ENCODE results near the gene ANO2.
"Not testable (repeated sequence)": the region's sequence is repeated elsewhere in the genome, so short reads cannot be mapped to it uniquely, and the experiment has no call there.

Gene ANO2

DNA sequence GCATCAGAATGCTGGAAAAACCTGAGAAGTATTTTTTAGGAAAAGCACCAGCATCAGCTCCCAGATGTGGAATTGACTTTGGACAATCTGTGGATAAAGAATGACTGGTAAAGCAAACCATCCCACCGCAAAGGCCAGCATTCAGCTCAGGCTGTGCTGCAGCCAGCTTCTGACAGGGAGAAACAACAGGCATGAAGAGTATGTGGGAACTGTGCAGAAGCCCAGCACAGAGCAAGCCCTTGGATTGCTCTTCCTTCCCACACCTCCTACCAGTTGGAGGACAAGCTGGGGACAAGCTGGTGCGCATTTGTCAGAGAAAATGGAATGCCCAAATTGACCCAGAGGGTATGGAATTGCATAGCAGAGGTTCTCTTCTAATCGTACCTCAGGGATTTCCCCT, 228.1 kb downstream of the ANO2 start:
- DNase-seq = no peak

DNA sequence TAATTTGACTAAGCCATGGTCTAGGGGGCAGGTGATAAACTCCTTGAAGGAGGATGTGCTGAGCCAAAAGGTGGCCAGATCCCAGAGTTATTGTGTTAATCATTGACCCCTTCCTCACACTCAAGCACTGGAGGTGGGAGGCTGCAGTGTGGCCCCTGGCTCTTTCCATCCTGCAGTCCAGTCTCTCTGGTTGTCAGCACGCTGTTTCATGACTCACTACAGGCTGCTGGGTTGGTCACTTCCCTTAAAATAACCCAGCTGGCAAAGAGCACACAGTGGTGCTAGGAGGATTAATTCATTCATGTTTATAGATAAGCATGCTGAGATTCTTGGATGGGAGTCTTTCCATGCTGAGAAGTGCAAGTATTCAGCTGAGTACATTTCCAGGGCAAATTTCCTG, 228.9 kb downstream of the ANO2 start:
- DNase-seq = no peak

DNA sequence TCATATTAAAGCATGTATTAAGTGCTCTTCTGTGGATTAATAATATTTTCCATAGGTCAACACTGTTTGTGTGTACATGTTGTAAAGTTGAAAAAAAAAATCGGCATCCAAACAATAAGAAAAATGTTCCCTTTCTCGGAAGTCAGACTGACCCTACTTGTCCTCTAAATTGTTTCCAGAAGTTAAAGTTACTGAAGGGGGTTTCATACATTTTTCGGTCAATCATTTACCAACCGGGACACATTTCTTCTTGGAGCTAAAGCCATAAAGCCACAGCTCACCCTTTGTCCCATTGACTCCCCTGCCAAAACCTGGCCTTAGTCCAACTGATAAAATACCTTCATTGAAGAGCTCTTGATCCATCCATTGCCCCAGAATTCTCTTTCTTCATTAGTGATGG, 230.0 kb downstream of the ANO2 start:
- DNase-seq = no peak

DNA sequence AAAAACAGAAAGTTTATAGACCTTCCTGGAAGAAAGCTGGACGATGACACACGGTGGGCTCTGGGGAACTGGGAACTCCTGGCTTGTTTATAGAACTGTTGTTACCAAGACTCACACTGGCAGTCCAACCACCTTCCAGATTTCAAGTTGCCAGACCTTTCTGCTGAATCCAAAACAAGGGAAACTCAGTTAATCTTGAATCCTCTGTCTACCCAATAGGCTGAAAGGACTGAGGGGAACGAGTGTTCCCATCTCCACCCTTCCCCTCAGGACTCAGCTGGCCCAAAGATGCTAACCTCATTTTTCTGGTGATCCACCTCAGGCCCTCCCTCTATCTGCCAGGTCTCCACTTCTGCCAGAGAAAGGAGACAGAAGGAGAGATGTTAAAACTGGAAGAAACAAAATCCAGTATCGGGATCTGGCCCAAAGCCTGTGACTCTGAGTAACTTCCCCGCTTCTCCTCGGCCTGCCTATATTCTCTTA, 231.4 kb downstream of the ANO2 start:
- no peak for DNase-seq

DNA sequence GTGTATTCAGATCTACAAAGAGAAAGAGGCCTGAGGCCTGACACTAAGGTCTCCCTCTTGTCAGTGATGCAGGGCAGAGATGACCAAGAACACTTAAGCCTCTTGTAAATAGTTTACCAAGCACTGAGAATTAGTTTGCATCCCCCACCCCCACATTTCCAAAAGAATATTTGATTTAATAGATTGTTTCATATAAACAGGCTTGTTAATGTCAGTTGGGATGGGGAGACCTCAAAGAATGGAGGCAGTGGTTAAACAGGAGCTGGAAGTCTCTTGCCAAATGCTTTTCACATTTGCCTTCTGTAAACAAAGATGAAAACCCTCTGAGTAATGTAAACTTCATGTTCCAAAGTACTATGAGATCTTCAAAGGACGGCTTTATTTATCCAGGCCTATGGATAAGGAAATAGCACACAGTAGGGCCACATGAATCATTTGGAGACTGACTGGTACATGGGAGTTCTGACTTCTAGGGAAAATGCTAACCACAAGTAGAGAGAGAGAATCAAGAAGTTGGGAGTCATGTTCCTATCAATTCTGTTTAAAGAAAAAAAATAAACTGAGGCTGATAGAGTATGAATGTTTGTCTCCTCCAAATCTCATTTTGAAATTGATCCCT, 234.7 kb downstream of the ANO2 start:
- DNase-seq = no peak

DNA sequence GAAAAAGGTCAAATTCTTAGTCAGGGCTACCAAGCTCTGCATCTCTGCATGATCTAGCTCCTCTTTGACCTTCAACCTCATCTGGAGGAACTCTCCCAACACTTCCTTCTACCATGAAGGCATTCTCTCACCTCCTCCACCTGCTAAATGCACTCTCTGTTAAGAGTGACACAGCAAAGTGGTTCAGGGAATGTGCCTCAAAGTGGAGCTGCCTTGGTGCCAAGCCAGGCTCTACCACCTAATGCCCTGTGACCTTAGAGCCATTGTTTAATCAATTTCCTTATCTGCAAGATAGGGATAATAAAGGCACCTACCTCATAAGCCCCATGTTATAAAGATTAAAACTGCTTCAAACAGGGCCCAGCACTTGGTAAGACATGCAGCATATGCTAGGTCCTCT, 236.7 kb downstream of the ANO2 start:
- no peak for DNase-seq

DNA sequence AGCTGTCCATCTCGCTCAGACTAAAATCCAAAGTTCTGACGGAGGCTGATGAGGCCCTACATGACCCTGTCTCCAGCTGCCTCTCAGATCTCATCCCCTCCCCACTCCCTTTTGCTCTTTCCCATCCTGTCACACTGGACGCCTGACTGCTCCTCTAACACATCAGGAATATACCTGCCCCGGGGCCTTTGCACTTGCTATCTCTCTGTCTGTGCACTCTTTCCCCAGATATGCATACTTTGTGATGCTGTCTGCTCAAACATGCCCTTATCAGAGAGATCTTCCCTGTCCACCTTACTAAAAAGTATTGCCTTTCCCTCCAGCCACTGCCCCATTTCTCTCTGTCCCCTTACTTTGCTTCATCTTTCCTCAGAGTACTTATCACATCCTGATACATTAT, 238.8 kb downstream of the ANO2 start:
- no peak for DNase-seq

DNA sequence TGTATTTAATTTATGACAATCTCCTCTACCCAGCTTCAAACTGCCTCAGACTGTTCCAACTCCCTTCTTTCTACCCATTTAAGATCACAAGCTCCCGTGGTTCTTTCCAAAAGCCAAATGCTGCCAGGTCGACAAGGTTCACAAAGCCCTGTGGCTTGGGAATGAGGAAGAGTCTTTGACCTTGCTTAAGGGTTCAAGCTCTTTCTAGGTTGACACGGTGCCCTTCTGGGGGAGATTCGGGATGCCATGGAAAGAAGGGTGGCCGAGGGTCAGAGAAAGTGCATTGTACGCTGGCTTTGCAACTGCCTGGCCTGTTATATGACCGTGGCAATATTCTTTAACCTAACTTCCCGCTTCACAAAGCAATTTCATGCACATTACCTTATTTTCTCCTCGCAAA, 239.3 kb downstream of the ANO2 start:
- DNase-seq = no peak

DNA sequence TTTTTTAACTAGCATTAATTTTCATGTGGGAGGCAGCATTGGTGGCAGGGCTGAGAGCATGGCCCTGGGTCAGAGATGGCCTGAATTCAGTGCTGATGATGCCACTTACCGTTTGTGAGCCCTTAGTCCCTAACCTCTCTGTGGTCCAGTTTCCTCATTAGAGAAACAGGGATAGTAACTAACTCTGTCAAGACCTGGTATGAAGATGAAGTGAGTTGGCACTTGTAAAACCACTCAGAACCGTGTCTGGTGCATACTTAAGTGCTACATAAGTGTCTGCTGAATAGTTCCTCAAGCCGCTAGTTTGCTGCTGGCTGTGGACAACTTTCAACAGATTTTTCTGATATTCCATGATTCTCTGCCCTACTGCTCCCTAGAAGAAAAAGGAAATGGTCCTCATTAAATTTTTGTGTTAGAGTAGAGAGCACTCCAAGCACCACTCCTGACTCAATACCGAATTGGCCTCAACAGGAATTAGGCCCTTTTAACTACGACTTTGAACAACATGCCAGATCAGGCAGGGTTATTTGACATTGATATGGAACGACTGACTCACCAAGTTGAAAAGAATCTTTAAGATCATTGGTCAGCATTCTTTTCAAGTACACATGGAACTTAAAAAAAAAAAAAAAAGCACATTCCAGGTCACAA, 250.2 kb downstream of the ANO2 start:
- DNase-seq = no peak

DNA sequence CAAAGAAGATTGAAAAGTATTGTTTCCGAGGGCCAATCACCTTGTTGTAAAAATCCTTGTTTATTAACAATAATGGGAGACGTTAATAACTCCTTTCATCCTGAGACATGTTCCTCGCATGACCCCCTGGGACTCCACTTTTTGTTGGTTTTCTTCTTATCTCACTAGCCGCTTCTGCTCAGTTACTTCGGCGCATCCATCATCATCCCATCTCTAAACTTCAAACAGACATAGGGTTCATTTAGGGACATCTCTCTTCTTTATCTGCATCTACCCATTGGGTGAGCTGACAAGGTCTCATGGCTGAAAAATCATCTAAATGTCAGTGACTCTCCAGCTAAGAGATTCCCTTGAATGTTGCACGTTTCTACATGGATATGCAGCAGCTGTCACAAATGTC, 252.2 kb downstream of the ANO2 start:
- no peak for DNase-seq

DNA sequence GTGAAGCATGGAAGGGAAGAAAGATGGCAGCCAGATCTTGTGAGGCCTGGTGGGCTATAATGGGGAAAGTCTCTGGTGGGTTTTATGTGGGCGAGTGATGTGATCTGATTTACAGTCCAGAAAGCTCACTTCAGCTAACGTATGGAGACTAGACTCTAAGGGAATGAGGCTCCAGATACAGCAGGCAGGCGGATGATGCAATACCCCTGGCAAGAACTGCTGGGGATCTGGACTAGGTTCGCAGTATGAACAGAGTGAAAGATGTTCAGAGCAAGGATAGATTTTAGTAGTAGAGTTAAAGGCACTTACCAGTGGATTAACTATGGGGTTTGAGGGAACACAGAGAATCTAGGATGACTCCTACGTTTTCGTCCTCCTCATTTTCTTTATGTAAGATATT, 253.1 kb downstream of the ANO2 start:
- DNase-seq = no peak

DNA sequence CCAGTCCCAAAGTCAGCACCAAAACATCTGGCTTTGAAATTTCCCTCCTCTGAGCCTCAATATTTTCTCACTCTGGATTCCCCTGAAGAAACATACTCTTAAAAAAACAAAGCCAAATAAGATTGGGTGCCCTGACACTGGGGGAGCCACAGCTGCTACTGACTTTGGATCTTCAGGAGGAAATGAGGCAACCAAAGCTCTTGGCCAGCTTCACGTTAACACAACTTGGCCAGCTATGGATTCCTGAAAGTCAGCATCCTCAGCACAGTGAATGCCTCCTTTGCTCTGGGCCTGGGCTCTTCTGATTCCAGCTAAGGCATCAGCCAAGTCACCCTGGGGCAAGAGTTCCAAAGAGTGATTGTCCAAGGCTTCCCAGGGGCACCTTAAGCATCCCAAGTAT, 254.8 kb downstream of the ANO2 start:
- DNase-seq = no peak

DNA sequence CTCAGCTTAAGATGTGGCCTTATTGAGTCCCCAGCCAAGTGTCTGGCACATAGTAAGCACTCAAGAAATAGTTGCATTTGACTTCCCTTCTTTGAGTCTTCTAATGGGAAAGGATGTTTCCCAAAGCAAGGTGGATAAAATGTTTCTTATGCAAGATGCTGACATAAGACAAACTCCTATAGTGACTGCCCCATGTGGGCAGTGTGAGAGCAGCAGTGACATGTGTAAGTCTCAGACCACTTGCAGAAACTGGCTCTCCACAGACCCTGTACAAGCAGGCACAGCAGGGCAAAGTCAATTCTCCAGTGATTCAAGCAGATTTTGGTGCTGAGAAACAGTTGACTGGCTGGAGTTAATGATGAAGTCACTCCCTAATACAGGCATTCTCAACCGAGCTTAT, 255.3 kb downstream of the ANO2 start:
- DNase-seq = no peak

DNA sequence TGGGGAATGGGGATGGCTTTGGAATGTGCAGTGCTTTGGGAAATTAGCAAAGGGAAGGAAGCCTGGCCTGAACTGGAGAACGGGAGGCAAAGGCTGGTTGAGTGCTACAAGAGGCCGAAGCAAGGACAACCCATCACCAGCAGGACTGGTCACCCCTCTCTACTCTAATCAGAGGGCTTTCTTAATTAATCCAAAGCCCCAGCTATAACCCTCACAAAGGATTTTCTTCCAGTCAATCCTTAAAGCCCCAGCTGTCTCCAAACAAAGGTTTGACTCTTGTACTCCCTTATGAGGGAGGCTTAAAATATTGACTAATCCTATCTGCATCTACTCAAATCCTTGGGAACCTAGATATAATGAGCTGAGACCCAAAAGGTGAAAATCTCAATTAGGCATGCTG, 256.8 kb downstream of the ANO2 start:
- DNase-seq = no peak

DNA sequence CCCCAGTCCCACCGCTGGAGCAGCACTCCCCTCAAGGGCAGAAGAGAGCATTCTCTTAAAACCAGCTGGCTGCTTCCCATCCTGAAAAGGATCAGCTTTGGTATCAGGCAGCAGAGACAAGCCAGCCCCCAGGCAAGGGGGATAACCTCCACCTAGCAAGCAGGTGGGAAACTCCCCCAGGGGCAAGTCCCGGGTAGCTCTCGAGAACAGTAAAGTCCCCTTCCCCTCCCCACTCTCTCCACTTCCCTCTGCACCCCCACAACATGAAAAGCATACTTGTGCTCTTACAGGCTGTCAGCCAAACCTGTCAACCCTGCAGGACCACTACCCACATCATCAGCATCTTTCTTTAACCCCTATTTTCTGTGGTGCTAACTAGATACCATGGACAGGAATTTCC, 259.1 kb downstream of the ANO2 start:
- DNase-seq = no peak

DNA sequence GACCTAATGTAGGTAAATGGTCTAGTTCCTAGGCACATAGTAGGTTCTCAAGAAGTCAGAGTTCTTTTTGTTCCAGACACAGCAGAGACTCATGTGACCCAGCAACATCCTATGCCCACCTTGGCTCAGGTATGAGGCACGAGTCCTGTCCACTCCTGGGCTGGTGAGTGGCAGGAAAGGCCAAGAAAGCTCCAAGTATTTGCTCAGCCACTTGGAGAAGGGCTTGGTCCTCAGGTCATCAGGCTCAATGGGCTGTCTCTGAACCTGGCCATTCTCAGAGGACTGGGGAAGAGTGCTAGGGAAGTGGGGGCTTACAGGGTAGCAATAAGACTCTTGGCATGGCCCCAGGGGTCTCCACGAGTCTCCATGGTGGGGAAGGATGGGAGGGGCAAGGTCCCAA, 260.1 kb downstream of the ANO2 start:
- DNase-seq = no peak

DNA sequence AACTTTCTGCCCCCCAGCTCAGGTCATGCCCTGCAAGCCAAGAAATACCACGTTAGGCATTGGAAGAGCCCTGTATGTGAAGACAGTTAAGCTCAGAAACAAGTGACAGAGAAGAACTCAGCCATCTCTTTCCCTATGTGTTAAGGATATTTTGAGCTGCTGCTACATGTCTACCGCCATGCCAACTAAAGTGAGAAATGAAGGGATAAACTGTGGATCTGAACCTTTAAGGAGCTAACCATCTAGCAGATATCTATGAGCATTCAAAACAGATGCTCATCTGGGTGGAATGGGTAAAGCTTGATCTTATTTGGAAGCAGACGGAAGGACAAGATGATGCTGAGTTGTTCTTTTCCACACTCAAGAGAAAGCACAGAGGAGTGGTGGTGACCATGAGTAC, 262.5 kb downstream of the ANO2 start:
- DNase-seq = no peak

DNA sequence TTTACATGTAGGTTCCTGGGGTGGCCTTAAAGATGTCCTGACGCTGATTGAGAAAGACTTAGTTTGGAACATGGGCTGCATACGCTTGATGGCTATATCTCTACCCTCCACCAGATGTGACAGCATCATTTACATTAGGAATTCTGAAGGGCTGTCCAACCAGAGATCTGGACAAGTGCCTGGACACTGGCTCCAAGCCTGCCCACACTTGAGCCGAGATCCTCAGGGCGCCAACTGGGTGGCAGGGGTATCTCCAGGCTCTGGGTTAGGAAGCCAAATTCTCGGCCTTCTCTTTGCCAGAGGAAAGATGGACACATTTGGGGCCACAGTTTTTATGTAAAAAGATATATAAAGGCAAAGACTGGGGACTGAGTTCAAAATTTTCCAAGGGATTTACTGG, 266.9 kb downstream of the ANO2 start:
- no peak for DNase-seq

DNA sequence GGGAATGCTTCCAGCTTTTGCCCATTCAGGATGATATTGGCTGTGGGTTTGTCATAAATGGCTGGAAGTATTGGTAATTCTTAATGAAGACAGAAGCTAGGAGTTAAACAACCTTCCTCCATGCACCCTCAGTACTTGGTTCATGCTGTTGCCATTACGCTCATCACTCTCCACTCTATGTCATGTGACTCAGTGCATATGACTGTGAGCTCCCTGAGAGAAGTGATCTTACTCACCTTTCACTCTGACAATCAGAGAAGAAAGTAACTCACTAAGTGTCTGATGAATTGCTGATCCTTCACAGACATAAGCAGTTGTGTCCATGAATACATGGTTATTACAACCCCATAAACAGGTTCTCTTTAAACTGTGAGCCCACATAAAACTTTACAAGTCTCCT, 275.4 kb downstream of the ANO2 start:
- not testable (repeated sequence) for DNase-seq

DNA sequence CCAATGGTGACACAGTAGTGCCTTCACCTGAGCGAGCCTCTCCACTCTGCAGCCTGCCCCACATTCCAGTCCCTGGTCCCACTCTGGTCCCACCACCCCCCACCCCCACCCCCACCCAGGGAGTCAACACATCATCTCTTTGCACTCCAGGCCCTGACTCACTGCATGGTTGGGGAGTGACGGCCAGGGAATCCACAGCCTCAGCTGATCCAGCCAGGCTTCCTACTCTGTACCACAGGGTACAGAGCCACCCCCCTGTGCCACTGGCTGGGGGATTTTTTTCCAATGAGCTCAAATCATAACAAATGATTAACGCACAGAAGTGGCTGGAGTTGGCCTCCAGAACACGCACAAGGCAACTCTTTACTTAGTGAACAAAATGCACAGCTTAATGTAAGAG, 279.4 kb downstream of the ANO2 start:
- no peak for DNase-seq

DNA sequence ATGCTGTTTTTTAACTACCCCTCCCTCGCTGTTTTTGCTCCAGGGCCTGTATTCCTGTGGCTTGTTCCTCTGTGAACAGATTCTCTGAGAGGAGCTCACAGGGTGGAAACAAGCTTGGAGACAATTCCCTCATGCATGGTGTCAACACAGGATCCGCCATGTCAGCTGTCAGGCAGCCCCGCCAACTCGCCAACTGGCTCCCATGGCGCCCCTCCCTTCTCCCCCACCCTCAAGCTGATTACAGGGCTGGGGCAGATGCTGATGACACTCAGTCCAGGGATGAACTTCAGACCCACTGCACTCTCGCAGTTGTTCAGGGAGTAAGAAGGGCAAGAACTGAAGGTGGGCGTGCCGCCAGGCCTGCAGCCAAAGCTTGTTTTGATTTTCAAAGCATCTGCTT, 283.2 kb downstream of the ANO2 start:
- DNase-seq = no peak

DNA sequence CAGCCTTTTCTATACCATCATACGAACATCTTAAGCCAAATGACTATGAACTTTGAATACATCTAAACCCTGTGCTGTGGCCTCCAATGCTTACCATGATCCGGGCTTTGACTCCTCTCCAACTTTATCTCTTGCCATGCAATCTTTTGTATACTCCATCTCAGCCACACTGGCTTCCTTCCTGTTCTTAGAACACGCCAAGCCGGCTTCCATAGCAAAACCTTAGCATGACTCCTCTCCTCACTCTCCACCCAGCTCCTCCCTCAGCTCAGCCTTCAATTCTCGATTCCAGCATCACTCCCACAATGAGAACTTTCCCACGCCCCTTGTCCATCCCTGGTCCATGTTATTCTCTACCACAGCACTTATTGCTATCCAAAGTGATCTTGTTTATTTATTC, 284.8 kb downstream of the ANO2 start:
- DNase-seq = no peak

DNA sequence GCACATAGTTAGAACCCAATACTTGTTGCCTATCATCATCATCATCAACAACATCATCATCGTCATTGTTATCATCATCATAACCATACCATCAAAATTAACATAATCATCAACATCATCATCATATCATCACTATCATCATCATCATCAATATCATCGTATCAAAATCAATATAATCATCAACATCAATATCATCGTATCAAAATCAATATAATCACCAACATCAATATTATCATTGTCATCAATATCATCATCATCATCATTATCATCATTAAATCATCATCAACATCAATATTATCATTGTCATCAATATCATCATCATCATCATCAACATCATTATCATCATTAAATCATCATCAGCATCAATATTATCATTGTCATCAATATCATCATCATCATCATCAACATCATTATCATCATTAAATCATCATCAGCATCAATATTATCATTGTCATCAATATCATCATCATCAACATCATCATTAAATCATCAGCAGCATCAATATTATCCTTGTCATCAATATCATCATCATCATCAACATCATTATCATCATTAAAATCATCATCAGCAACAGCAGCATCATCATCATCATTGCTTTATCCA, 286.6 kb downstream of the ANO2 start:
- DNase-seq = not testable (repeated sequence)

DNA sequence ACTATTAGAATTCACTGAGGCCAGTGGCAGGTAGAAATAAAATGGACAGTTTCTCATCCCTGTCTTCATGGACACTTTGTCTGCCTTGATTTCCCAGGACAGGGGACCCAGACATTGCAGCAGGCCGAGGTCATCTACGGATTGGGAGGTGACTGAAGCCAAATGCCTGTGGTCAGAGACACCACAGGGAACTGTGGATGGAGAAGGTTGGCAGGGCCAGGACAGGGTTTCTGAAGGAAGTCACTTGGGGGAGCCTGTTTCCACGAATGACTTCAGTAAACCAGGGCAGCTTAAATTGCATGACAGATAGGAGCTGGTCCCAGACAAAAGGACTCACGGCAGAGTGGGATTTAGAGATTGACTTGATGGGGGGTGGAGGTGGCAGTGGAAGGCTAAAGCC, 288.2 kb downstream of the ANO2 start:
- no peak for DNase-seq

DNA sequence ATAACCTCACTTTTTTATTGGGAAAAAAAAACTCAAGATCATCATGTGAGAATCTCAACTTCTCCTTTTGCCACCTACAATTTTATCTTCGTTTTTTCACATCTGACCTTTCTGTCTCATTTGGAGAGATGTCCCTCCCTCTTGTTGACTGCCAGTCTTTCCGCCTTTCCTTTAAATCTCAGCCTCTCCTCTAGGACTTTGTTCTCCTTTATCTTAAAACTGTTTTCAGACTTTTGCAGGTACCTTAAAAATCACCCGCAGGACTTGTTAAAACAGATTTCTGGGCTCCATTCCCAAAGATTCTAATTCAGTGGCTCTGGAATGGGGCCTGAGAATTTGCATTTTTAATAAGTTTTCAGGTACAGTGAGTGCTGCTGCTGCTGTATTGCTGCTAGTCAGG, 289.9 kb downstream of the ANO2 start:
- DNase-seq = no peak
